H9 (cell line): Measurements from ENCODE around the gene NANOS3. TPM values are rescaled to one million over a fixed set of nuclear protein-coding genes. Genes with fewer than 3 reads are reported as not detected.

Experiments used
- DNase-seq: peaks from one replicate; pipeline ENCODE4 v3.0.0-alpha.2; 2017
- H2AFZ ChIP-seq: one replicate; pipeline ENCODE4 v1.6.1; 2013; ENCODE audit warnings: mild to moderate bottlenecking, low read length, control low read depth, moderate library complexity
- H2AK5ac ChIP-seq: 2 replicates; pipeline ENCODE4 v1.6.1; 2013; ENCODE audit warnings: low read length, control low read depth, mixed read lengths; ENCODE audit not compliant: insufficient read length
- H2BK120ac ChIP-seq: one replicate; pipeline ENCODE4 v1.6.1; 2013; ENCODE audit warnings: low read depth, mild to moderate bottlenecking, low read length, control low read depth, inconsistent platforms; ENCODE audit not compliant: poor library complexity, severe bottlenecking
- H2BK12ac ChIP-seq: 2 replicates; pipeline ENCODE4 v1.6.1; 2013; ENCODE audit warnings: low read length, control low read depth, mixed read lengths, low read depth; ENCODE audit not compliant: insufficient read length
- H2BK15ac ChIP-seq: 2 replicates; pipeline ENCODE4 v1.6.1; 2013; ENCODE audit warnings: low read depth, low read length, control low read depth
- H2BK20ac ChIP-seq: one replicate; pipeline ENCODE4 v1.6.1; 2013; ENCODE audit warnings: low read depth, mild to moderate bottlenecking, low read length, control low read depth, inconsistent platforms; ENCODE audit not compliant: poor library complexity, severe bottlenecking
- H2BK5ac ChIP-seq: 2 replicates; pipeline ENCODE4 v1.6.1; 2013; ENCODE audit warnings: low read length, control low read depth, mixed read lengths; ENCODE audit not compliant: insufficient read length
- H3K14ac ChIP-seq: 2 replicates; pipeline ENCODE4 v1.6.1; 2013; ENCODE audit warnings: low read length, control low read depth; ENCODE audit not compliant: insufficient read depth
- H3K18ac ChIP-seq: 2 replicates; pipeline ENCODE4 v1.6.1; 2013; ENCODE audit warnings: low read depth, mild to moderate bottlenecking, mixed read lengths, low read length, control low read depth; ENCODE audit not compliant: insufficient read length
- H3K23ac ChIP-seq: 2 replicates; pipeline ENCODE4 v1.6.1; 2013; ENCODE audit warnings: low read length, control low read depth, mixed read lengths, low read depth; ENCODE audit not compliant: insufficient read length
- H3K23me2 ChIP-seq: 2 replicates; pipeline ENCODE4 v1.6.1; 2013; ENCODE audit warnings: low read depth, mild to moderate bottlenecking, mixed read lengths, low read length, control low read depth; ENCODE audit not compliant: insufficient read length, poor library complexity, severe bottlenecking
- H3K27ac ChIP-seq: 2 replicates; pipeline ENCODE4 v1.5.1; 2013; ENCODE audit warnings: low read length, control low read depth, mixed read lengths, low read depth; ENCODE audit not compliant: insufficient read length
- H3K27me3 ChIP-seq: 2 replicates; pipeline ENCODE4 v1.6.1; 2013; ENCODE audit warnings: low read length, control low read depth, inconsistent platforms; ENCODE audit not compliant: insufficient read depth
- H3K4ac ChIP-seq: 2 replicates; pipeline ENCODE4 v1.6.1; 2013; ENCODE audit warnings: low read depth, mild to moderate bottlenecking, control low read depth, inconsistent platforms, low read length, moderate library complexity
- H3K4me1 ChIP-seq: 2 replicates; pipeline ENCODE4 v1.6.1; 2013; ENCODE audit warnings: low read length, control low read depth, inconsistent platforms; ENCODE audit not compliant: insufficient read depth
- H3K4me2 ChIP-seq: 2 replicates; pipeline ENCODE4 v1.6.1; 2013; ENCODE audit warnings: low read length, control low read depth, mixed read lengths; ENCODE audit not compliant: insufficient read length, insufficient read depth
- H3K56ac ChIP-seq: 2 replicates; pipeline ENCODE4 v1.6.1; 2013; ENCODE audit warnings: low read depth, mild to moderate bottlenecking, mixed read lengths, low read length, control low read depth; ENCODE audit not compliant: insufficient read length
- H3K79me1 ChIP-seq: 2 replicates; pipeline ENCODE4 v1.6.1; 2013; ENCODE audit warnings: low read depth, mild to moderate bottlenecking, moderate library complexity, low read length, control low read depth, inconsistent platforms; ENCODE audit not compliant: insufficient read depth, poor library complexity, severe bottlenecking
- H3K79me2 ChIP-seq: 2 replicates; pipeline ENCODE4 v1.6.1; 2013; ENCODE audit warnings: low read length, control low read depth, inconsistent platforms; ENCODE audit not compliant: insufficient read depth
- H3K9ac ChIP-seq: 2 replicates; pipeline ENCODE4 v1.6.1; 2013; ENCODE audit warnings: low read length, control low read depth, mixed read lengths; ENCODE audit not compliant: insufficient read length; ENCODE audit errors: extremely low read depth
- H3K9me3 ChIP-seq: one replicate; pipeline ENCODE4 v1.6.1; 2013; ENCODE audit warnings: low read depth, low read length, inconsistent platforms; ENCODE audit not compliant: control insufficient read depth
- H3T11ph ChIP-seq: one replicate; pipeline ENCODE4 v1.6.1; 2013; ENCODE audit warnings: mild to moderate bottlenecking, low read length, control low read depth, inconsistent platforms
- H4K20me1 ChIP-seq: one replicate; pipeline ENCODE4 v1.6.1; 2013; ENCODE audit not compliant: control insufficient read depth, insufficient read length, insufficient read depth
- H4K5ac ChIP-seq: 2 replicates; pipeline ENCODE4 v1.6.1; 2013; ENCODE audit warnings: low read depth, mild to moderate bottlenecking, mixed read lengths, low read length, control low read depth; ENCODE audit not compliant: insufficient read length
- H4K8ac ChIP-seq: replicated peaks from 2 replicates; pipeline ENCODE4 v1.6.1; 2013; ENCODE audit warnings: low read length, control low read depth, mixed read lengths, low read depth; ENCODE audit not compliant: insufficient read length
- H4K91ac ChIP-seq: 2 replicates; pipeline ENCODE4 v1.6.1; 2013; ENCODE audit warnings: low read depth, mild to moderate bottlenecking, moderate library complexity, mixed read lengths, low read length, control low read depth; ENCODE audit not compliant: insufficient read length
- H3K27ac Mint-ChIP-seq, 3 experiments: 2 replicates in 2 of 3; 3 replicates in 1 of 3; pipeline ENCODE4 v1.8.0; 2020 to 2021; ENCODE audit warnings: mixed read lengths in 3 of 3, mild to moderate bottlenecking in 1 of 3, moderate library complexity in 1 of 3
- H3K27me3 Mint-ChIP-seq: 2 replicates; pipeline ENCODE4 v1.8.0; 2021; ENCODE audit warnings: low read depth, mild to moderate bottlenecking, moderate library complexity, mixed read lengths
- H3K36me3 Mint-ChIP-seq, 3 experiments: 2 replicates in 2 of 3; 3 replicates in 1 of 3; pipeline ENCODE4 v1.8.0; 2020 to 2021; ENCODE audit warnings: low read depth in 3 of 3, mixed read lengths in 3 of 3; ENCODE audit not compliant: insufficient read depth in 1 of 3
- H3K4me1 Mint-ChIP-seq, 2 experiments: 2 replicates each; pipeline ENCODE4 v1.8.0; 2020; ENCODE audit warnings: mixed read lengths in 2 of 2
- H3K4me3 Mint-ChIP-seq, 2 experiments: 2 replicates in 1 of 2; 3 replicates in 1 of 2; pipeline ENCODE4 v1.8.0; 2020 to 2021; ENCODE audit warnings: mild to moderate bottlenecking in 2 of 2, mixed read lengths in 2 of 2, moderate library complexity in 1 of 2
- H3K9me3 Mint-ChIP-seq, 2 experiments: 2 replicates in 1 of 2; 3 replicates in 1 of 2; pipeline ENCODE4 v1.8.0; 2020; ENCODE audit warnings: mild to moderate bottlenecking in 2 of 2, mixed read lengths in 2 of 2, moderate library complexity in 1 of 2
- CTCF ChIP-seq: fragments of 200-600 bp; sonication (generic); conservative IDR thresholded peaks from 3 replicates; pipeline ENCODE4 v1.8.0; 2021; ENCODE audit warnings: antibody characterized with exemption, mild to moderate bottlenecking
- WGBS: extraction: QIAGEN DNeasy Blood & Tissue Kit; methylation state at CpG from one replicate; pipeline ENCODE4 v1.1.7; 2013; ENCODE audit warnings: missing lambda C conversion rate, low lambda C conversion rate, mixed read lengths; ENCODE audit not compliant: insufficient read length; ENCODE audit errors: extremely low coverage; 5-methylcytosine and 5-hydroxymethylcytosine counted together
- total RNA-seq: library from RNA; stranded (reverse); gene quantifications from 2 replicates; pipeline ENCODE4 v1.2.1, GENCODE V29; 2021

NANOS3 gene
- total RNA-seq, 1 experiment from 2014 or later: not detected

GRCh38 chr19:13830114-13830740 lies 46.7 kb upstream of the NANOS3 start:
- no peak overlapping the region for H3K23ac ChIP-seq
- no peak overlapping the region for H3K18ac ChIP-seq
- H3K9me3 ChIP-seq: no peaks in the 10 kb centered on the region
- Mint-ChIP-seq H3K9me3 (no peaks in the 10 kb centered on the region; a peak in 1 of 5 replicates), H3K27me3 (no peaks in the 10 kb centered on the region; the same call in 1 of the 2 replicates), H3K36me3 (peaks cover 26 to 55% (median 53%) of the 10 kb centered on the region in 3 experiments), H3K4me1 (peaks cover 20 to 33% of the 10 kb centered on the region in 2 experiments), H3K4me3 (no peak overlapping the region), H3K27ac (no peak overlapping the region)
- H4K8ac ChIP-seq: no peak overlapping the region
- H3K79me1 ChIP-seq: no peaks in the 10 kb centered on the region
- no peak overlapping the region for H4K91ac ChIP-seq
- no peak overlapping the region for H2BK20ac ChIP-seq
- no peaks in the 10 kb centered on the region for H4K20me1 ChIP-seq
- H2BK120ac ChIP-seq: no peak overlapping the region
- no CpG with 5 or more reads among the region's 47 CpGs for WGBS
- H3K4me2 ChIP-seq: no peak overlapping the region
- H3K27me3 ChIP-seq: no peaks in the 10 kb centered on the region
- no peak overlapping the region for H2BK12ac ChIP-seq
- H2BK15ac ChIP-seq: no peak overlapping the region
- no peak overlapping the region for H3K56ac ChIP-seq
- H3K14ac ChIP-seq: no peak overlapping the region
- no peak overlapping the region for H3K4ac ChIP-seq
- no peak overlapping the region for H3K9ac ChIP-seq
- H2AK5ac ChIP-seq: no peak overlapping the region
- no peak overlapping the region for H4K5ac ChIP-seq
- H3K23me2 ChIP-seq: peaks cover 7% of the 10 kb centered on the region
- H3K27ac ChIP-seq: no peak overlapping the region
- TF ChIP-seq CTCF: no peak
- H2AFZ ChIP-seq: no peak overlapping the region
- H3K79me2 ChIP-seq: no peaks in the 10 kb centered on the region
- DNase-seq: no peak
- no peaks in the 10 kb centered on the region; the same call in 1 of the 2 replicates for H3K4me1 ChIP-seq
- H3T11ph ChIP-seq: no peak overlapping the region
- no peak overlapping the region for H2BK5ac ChIP-seq
